Measurements from ENCODE around the gene DPP7. TPM values are rescaled to one million over a fixed set of nuclear protein-coding genes. Genes with fewer than 3 reads are reported as not detected.

Gene DPP7
- total and polyA plus RNA-seq, 10 of the 15 experiments (the other 5 are each of a cell fraction or from before 2014, with no cell fraction given), result 0.68 to 245 (median 106) TPM

DNA sequence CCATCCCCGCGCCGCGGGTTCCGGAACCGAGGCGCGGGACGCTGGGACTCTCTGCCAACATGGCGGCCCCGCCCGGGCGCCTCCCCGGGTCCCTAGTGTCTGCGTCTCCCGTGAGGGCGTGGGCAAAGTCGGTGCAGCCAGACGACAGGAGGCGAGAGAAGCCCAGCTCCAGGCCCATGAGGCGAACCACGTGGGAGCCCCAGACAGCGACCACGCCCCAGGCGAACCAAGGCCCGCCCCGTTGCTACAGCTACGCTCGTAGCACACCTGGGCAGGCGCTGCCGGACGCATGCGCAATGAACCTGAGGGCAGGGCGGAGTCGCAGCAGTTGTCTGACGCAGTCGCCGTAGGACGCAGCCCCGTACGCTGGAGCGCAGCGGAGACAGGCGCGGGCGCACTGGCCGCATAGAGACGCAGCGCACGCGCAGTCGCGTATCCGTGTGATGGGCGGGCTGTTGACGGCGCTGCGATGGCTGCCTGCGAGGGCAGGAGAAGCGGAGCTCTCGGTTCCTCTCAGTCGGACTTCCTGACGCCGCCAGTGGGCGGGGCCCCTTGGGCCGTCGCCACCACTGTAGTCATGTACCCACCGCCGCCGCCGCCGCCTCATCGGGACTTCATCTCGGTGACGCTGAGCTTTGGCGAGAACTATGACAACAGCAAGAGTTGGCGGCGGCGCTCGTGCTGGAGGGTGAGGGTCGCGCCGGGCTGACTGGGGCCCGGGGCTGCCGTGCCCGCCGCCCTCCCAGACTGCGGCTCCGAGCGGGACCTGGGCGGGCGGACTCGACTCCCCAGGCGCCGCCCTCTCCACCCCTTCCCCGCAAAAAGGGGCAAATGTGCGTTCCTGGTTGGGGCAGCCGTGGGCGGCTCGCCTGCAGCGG is 27.8 kb downstream of the DPP7 start, which contains the start of gene MAN1B1 (continued):
- TF ChIP-seq, protein P1, sequence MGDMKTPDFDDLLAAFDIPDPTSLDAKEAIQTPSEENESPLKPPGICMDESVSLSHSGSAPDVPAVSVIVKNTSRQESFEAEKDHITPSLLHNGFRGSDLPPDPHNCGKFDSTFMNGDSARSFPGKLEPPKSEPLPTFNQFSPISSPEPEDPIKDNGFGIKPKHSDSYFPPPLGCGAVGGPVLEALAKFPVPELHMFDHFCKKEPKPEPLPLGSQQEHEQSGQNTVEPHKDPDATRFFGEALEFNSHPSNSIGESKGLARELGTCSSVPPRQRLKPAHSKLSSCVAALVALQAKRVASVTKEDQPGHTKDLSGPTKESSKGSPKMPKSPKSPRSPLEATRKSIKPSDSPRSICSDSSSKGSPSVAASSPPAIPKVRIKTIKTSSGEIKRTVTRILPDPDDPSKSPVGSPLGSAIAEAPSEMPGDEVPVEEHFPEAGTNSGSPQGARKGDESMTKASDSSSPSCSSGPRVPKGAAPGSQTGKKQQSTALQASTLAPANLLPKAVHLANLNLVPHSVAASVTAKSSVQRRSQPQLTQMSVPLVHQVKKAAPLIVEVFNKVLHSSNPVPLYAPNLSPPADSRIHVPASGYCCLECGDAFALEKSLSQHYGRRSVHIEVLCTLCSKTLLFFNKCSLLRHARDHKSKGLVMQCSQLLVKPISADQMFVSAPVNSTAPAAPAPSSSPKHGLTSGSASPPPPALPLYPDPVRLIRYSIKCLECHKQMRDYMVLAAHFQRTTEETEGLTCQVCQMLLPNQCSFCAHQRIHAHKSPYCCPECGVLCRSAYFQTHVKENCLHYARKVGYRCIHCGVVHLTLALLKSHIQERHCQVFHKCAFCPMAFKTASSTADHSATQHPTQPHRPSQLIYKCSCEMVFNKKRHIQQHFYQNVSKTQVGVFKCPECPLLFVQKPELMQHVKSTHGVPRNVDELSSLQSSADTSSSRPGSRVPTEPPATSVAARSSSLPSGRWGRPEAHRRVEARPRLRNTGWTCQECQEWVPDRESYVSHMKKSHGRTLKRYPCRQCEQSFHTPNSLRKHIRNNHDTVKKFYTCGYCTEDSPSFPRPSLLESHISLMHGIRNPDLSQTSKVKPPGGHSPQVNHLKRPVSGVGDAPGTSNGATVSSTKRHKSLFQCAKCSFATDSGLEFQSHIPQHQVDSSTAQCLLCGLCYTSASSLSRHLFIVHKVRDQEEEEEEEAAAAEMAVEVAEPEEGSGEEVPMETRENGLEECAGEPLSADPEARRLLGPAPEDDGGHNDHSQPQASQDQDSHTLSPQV (IDR thresholded peaks at IDR 0.05), result no peak
- TF ChIP-seq YY1 (IDR thresholded peaks at IDR 0.05; ENCODE audit: low read depth, low read length), result peak; percentile 94
- TF ChIP-seq TCF3 (IDR thresholded peaks at IDR 0.05; ENCODE audit: borderline replicate concordance, insufficient read depth, low read depth, low read length), result peak; percentile 46; the same call in 1 of the 2 replicates
- TF ChIP-seq, protein P2, sequence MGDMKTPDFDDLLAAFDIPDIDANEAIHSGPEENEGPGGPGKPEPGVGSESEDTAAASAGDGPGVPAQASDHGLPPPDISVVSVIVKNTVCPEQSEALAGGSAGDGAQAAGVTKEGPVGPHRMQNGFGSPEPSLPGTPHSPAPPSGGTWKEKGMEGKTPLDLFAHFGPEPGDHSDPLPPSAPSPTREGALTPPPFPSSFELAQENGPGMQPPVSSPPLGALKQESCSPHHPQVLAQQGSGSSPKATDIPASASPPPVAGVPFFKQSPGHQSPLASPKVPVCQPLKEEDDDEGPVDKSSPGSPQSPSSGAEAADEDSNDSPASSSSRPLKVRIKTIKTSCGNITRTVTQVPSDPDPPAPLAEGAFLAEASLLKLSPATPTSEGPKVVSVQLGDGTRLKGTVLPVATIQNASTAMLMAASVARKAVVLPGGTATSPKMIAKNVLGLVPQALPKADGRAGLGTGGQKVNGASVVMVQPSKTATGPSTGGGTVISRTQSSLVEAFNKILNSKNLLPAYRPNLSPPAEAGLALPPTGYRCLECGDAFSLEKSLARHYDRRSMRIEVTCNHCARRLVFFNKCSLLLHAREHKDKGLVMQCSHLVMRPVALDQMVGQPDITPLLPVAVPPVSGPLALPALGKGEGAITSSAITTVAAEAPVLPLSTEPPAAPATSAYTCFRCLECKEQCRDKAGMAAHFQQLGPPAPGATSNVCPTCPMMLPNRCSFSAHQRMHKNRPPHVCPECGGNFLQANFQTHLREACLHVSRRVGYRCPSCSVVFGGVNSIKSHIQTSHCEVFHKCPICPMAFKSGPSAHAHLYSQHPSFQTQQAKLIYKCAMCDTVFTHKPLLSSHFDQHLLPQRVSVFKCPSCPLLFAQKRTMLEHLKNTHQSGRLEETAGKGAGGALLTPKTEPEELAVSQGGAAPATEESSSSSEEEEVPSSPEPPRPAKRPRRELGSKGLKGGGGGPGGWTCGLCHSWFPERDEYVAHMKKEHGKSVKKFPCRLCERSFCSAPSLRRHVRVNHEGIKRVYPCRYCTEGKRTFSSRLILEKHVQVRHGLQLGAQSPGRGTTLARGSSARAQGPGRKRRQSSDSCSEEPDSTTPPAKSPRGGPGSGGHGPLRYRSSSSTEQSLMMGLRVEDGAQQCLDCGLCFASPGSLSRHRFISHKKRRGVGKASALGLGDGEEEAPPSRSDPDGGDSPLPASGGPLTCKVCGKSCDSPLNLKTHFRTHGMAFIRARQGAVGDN (IDR thresholded peaks at IDR 0.05), result peak; percentile 40; the same call in 1 of the 2 replicates
- TF ChIP-seq POU2F2 (IDR thresholded peaks at IDR 0.05; ENCODE audit: borderline replicate concordance, low read depth, low read length), result 0 out of 3 replicates have a peak, but pooled peaks have one; percentile 6
- TF ChIP-seq NFYB (IDR thresholded peaks at IDR 0.05; ENCODE audit: insufficient read depth, low read depth, low read length), result 0 out of 2 replicates have a peak, but pooled peaks have one; percentile 23
- TF ChIP-seq KAT2A (conservative IDR thresholded peaks at IDR 0.05; ENCODE audit: control insufficient read depth, low read depth, low read length), result no peak
- TF ChIP-seq, protein P3, sequence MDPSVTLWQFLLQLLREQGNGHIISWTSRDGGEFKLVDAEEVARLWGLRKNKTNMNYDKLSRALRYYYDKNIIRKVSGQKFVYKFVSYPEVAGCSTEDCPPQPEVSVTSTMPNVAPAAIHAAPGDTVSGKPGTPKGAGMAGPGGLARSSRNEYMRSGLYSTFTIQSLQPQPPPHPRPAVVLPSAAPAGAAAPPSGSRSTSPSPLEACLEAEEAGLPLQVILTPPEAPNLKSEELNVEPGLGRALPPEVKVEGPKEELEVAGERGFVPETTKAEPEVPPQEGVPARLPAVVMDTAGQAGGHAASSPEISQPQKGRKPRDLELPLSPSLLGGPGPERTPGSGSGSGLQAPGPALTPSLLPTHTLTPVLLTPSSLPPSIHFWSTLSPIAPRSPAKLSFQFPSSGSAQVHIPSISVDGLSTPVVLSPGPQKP (IDR thresholded peaks at IDR 0.05; ENCODE audit: low read depth, low read length), result 0 out of 2 replicates have a peak, but pooled peaks have one; percentile 7
- TF ChIP-seq, protein P4, sequence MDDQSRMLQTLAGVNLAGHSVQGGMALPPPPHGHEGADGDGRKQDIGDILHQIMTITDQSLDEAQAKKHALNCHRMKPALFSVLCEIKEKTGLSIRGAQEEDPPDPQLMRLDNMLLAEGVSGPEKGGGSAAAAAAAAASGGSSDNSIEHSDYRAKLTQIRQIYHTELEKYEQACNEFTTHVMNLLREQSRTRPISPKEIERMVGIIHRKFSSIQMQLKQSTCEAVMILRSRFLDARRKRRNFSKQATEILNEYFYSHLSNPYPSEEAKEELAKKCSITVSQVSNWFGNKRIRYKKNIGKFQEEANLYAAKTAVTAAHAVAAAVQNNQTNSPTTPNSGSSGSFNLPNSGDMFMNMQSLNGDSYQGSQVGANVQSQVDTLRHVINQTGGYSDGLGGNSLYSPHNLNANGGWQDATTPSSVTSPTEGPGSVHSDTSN (IDR thresholded peaks at IDR 0.05; ENCODE audit: insufficient replicate concordance, low read depth, low read length), result peak; percentile 83
- TF ChIP-seq, protein P5, sequence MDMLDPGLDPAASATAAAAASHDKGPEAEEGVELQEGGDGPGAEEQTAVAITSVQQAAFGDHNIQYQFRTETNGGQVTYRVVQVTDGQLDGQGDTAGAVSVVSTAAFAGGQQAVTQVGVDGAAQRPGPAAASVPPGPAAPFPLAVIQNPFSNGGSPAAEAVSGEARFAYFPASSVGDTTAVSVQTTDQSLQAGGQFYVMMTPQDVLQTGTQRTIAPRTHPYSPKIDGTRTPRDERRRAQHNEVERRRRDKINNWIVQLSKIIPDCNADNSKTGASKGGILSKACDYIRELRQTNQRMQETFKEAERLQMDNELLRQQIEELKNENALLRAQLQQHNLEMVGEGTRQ (IDR thresholded peaks at IDR 0.05; ENCODE audit: borderline replicate concordance, low read depth, low read length), result peak; percentile 74
- TF ChIP-seq DPF2 (IDR thresholded peaks at IDR 0.05), result peak; percentile 67; the same call in 1 of the 2 replicates
- peak; percentile 67 for TF ChIP-seq MEF2B (IDR thresholded peaks at IDR 0.05; ENCODE audit: partially characterized antibody, poor library complexity, severe bottlenecking)
